ACC112 (cell line): Measurements from ENCODE around the gene GASK1A.
"Not testable (repeated sequence)": the region's sequence is repeated elsewhere in the genome, so short reads cannot be mapped to it uniquely, and the experiment has no call there.

Experiments used
- H2AFZ ChIP-seq: fragments of 200-600 bp; sonication (generic); one replicate; pipeline ENCODE4 v1.6.0; 2017; ENCODE audit warnings: antibody characterized with exemption, low read length; ENCODE audit not compliant: unreplicated experiment
- H3K27ac ChIP-seq: fragments of 200-600 bp; sonication (generic); 2 replicates; pipeline ENCODE4 v1.5.1; 2014; ENCODE audit warnings: low read depth, mild to moderate bottlenecking, antibody characterized with exemption, low read length, moderate library complexity
- H3K27me3 ChIP-seq: fragments of 200-600 bp; sonication (generic); 2 replicates; pipeline ENCODE4 v1.6.1; 2014; ENCODE audit warnings: mild to moderate bottlenecking, antibody characterized with exemption, low read length, moderate library complexity, mixed read lengths; ENCODE audit not compliant: insufficient read depth
- H3K36me3 ChIP-seq: fragments of 200-600 bp; sonication (generic); 2 replicates; pipeline ENCODE4 v1.6.1; 2016; ENCODE audit warnings: mild to moderate bottlenecking, antibody characterized with exemption, low read length, moderate library complexity, mixed read lengths; ENCODE audit not compliant: insufficient read depth
- H3K4me1 ChIP-seq: fragments of 200-600 bp; sonication (generic); one replicate; pipeline ENCODE4 v1.6.1; 2016; ENCODE audit warnings: low read length, mixed read lengths; ENCODE audit not compliant: insufficient read depth, unreplicated experiment, control insufficient read depth
- H3K4me3 ChIP-seq: fragments of 200-600 bp; sonication (generic); 2 replicates; pipeline ENCODE4 v1.5.1; 2014; ENCODE audit warnings: mild to moderate bottlenecking, low read depth, low read length
- H3K79me2 ChIP-seq: fragments of 200-600 bp; sonication (generic); one replicate; pipeline ENCODE4 v1.6.0; 2016; ENCODE audit warnings: low read length; ENCODE audit not compliant: control insufficient read depth, unreplicated experiment, insufficient read depth

The GASK1A gene

DNA sequence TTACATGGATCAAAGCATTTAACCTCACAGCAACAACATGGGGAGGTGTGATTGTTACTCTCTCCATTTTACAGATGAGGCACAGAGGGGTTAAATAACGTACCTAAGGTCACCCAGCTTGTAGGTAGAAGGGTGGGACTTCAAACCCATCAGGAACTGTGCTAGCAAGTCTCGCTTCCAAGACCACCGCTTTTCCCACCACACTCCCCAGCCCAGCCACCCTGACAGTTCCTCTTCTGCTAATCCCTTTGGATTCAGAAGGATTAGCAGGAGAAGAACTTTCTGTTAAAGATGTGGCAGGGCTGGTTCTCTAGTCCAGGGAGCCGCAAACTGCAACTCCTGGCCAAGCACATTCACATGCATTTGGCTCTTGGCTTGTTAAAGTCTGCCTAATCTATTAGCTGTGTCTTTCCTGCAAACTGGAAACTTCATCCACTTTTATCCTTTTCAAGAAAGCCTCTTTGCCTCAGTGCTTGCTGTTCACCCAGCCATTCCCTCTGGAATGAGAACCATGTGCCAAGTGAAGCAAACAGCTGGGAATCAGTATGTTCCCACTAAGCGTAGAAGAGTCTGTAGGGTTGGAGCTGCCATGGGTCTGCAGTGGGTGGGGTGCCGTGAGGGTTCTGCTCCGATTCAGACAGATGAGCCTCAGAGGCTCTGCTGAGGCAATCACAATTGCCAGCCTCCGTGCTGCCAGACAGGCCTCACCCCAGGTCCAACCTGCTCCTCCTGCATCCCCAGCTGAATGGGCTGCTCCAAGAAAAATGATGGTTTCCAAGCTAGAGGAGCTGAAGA is 82.2 kb downstream of the GASK1A start:
- Histone ChIP-seq H3K4me3 (no peak overlapping the region), H3K27me3 (peaks cover 13% of the 10 kb centered on the region), H3K27ac (no peak overlapping the region), H2AFZ (no peak overlapping the region), H3K36me3 (no peaks in the 10 kb centered on the region), H3K4me1 (no peaks in the 10 kb centered on the region), H3K79me2 (no peaks in the 10 kb centered on the region)

DNA sequence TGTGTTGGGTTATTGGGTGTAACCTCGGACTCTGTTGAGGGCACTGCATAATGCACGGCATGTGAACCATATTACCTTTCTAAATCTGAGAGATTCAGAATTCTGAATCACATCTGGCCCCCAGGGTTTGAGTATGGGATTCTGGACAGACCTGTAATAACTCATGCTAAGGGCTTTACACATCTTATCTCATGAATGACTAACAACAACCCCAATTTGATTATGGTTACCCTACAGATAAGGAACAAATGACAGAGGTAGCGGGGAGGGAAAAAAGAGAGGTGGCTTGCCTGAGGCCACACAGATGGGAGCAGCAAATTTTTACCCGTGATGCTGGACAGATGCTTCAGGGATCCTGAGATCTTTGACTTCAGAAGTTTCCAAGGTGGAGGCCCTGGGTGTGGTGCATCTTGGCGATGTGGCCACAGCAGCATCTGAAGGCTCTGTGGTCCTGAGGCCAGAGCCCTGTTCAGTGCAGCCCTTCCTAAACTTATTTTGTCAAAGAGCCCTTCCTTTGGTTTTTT is 83.0 kb downstream of the GASK1A start:
- H3K36me3 ChIP-seq, result no peaks in the 10 kb centered on the region
- peaks cover 13% of the 10 kb centered on the region for H3K27me3 ChIP-seq
- H3K4me1 ChIP-seq, result no peaks in the 10 kb centered on the region
- H2AFZ ChIP-seq, result no peak overlapping the region
- no peak overlapping the region for H3K27ac ChIP-seq
- H3K4me3 ChIP-seq, result no peak overlapping the region
- no peaks in the 10 kb centered on the region for H3K79me2 ChIP-seq

DNA sequence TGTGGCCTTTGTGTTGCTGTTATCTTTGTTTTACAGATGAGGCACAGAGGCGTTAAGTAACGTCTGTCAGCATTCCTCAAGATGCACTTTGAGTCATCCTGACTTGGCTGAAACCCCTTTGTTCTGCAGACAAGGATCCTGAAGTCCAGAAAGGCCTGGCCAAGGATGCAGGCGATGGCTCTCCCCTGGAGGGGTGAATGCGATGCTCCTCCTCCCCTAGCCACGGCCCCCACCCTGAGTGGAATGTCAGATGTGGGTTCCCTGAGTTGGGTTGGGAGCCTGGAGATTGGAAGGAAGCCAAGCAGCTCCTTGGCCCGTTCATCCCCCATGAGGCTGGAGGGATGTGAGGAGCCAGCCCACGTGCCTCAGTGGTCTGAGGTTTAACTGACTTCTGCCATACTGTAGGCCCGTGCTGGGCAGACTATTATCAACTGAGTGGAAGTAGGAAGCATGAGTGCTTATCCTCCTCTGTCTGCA is 83.5 kb downstream of the GASK1A start:
- no peaks in the 10 kb centered on the region for H3K79me2 ChIP-seq
- H3K27me3 ChIP-seq, result peaks cover 10% of the 10 kb centered on the region
- H3K36me3 ChIP-seq, result no peaks in the 10 kb centered on the region
- no peak overlapping the region for H3K4me3 ChIP-seq
- H3K4me1 ChIP-seq, result no peaks in the 10 kb centered on the region
- H3K27ac ChIP-seq, result no peak overlapping the region
- no peak overlapping the region for H2AFZ ChIP-seq

DNA sequence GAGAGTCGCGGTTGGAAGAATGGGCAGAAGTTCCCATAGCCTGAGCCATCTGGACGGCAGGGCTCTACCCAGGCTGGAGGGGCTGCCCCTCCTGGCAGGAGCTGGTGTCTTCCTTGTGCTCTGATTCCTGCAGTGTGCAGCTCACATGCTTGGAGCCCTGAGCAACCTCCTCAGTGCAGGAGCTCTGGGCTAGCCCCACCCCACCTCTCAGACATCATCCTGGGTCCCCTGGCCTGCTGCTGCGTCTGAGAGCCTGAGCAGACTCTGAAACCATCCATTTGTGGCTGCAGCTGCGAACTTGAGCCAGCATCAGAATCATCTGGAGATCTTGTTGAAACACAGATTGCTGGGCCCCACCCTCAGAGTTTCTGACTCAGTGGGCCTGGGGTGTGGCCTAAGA is 84.0 kb downstream of the GASK1A start:
- Histone ChIP-seq H3K79me2 (no peaks in the 10 kb centered on the region), H2AFZ (no peak overlapping the region), H3K4me3 (no peak overlapping the region), H3K27me3 (peaks cover 7% of the 10 kb centered on the region; the same call in 1 of the 2 replicates), H3K27ac (no peak overlapping the region), H3K4me1 (no peaks in the 10 kb centered on the region), H3K36me3 (no peaks in the 10 kb centered on the region)

DNA sequence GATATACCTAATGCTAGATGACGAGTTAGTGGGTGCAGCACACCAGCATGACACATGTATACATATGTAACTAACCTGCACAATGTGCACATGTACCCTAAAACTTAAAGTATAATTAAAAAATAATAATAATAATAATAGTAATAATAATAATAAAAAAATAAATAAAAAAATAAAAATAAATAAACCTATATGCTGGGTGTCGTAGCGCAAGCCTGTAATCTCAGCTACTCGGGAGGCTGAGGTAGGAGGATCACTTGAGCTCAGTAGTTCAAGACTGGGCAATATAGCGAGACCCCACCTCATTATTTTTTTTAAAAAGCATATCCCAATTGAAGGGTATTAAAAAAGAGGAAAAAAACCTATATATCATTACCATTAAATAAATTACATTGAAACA is 91.6 kb downstream of the GASK1A start:
- H3K36me3 ChIP-seq, H3K27ac ChIP-seq, H2AFZ ChIP-seq, H3K4me3 ChIP-seq, H3K4me1 ChIP-seq, H3K27me3 ChIP-seq, H3K79me2 ChIP-seq: not testable (repeated sequence)

DNA sequence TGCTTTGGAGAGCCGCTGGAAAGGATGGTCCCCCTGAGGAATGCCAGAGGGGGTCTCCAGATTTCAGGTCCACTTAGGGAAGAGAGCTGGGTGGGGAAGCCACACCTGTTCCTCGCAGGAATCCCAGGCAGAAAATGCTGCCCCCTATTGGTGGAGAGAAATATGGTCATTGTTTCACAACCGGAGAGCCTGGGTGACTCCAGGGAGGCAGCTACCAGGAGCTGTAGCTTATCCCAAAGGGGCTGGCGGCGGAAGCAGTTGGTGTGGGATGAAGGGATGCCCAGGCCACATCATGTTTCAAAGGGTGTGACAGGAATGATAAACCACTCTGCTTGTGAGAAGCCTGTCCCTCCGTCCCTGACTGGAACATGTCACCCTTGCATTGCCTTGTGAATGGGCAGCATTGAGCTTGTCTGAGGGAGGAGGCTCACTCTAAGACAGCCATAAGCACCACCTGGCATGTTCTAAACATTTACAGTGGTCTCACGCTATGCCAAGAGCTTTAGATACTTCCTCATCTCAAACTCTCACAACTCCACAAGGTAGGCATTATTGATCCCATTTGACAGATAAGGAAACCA is 92.3 kb downstream of the GASK1A start:
- Histone ChIP-seq H3K27ac (no peak overlapping the region), H3K27me3 (peaks cover 8% of the 10 kb centered on the region; the same call in 1 of the 2 replicates)

DNA sequence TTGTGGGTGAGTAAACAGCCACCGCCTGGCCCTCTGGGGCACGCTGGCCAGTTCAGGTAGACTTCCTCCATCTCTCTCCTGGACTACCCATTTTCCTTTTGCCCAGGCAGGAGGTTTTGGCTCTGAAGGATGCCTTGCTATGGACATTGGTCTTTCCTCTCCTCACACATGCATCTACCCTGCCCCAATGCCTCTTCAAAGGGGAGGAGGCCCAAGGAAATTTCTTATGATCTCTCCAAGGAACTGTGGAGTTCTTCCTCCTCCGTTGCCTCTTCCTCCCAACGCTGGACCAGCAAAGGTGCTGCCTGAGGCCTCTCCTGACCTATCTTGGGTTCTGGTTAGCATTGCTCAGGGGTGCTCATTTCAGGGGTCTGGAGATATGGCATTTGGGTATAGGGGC is 93.2 kb downstream of the GASK1A start:
- Histone ChIP-seq H3K36me3 (no peaks in the 10 kb centered on the region), H3K4me3 (no peak overlapping the region), H3K27ac (no peak overlapping the region), H3K79me2 (no peaks in the 10 kb centered on the region), H3K27me3 (peaks cover 8% of the 10 kb centered on the region; the same call in 1 of the 2 replicates), H3K4me1 (peaks cover 4% of the 10 kb centered on the region), H2AFZ (no peak overlapping the region)

More for the DNA sequence above, 92.3 kb downstream of the GASK1A start:
- peaks cover 2% of the 10 kb centered on the region for H3K4me1 ChIP-seq
- H3K4me3 ChIP-seq, result no peak overlapping the region
- H3K36me3 ChIP-seq, result no peaks in the 10 kb centered on the region
- H3K79me2 ChIP-seq, result no peaks in the 10 kb centered on the region
- H2AFZ ChIP-seq, result no peak overlapping the region

DNA sequence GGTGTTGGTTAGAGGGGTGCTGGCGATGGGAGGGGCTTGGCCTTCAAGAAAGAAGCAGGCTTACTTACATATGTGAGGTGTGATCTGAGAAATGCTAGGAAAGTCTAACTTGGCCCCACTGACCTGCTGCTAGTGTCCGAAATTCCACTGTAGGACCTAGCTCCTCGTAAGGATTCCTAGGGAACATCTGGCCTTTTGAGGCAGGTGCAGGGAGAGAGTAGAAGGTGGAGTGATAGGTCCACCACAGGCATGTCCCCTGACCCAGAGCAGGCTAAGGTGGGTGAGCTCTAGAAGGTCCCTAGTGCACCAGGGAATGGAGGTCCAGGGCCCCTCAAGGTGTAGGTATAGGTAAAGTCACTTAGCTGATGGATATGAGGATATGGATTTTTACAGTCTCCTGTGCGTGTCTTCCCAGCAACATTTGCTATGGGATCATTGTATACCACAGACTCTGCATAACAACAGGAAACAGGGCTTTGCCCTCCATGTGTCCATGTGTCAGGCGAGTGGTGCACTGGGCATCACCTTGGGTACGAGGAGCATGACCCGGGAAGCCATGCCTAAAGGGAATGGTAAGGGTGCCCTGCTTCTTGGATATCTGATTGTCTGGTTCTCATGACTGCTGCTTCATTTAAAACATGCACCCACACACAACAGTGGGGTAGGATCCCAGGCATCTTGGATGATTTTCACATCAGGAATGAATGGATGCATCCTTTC is 94.2 kb downstream of the GASK1A start:
- H3K36me3 ChIP-seq, result no peaks in the 10 kb centered on the region
- no peak overlapping the region for H2AFZ ChIP-seq
- H3K27me3 ChIP-seq, result peaks cover 8% of the 10 kb centered on the region; the same call in 1 of the 2 replicates
- H3K79me2 ChIP-seq, result no peaks in the 10 kb centered on the region
- no peak overlapping the region for H3K4me3 ChIP-seq
- H3K4me1 ChIP-seq, result peaks cover 4% of the 10 kb centered on the region
- H3K27ac ChIP-seq, result no peak overlapping the region

DNA sequence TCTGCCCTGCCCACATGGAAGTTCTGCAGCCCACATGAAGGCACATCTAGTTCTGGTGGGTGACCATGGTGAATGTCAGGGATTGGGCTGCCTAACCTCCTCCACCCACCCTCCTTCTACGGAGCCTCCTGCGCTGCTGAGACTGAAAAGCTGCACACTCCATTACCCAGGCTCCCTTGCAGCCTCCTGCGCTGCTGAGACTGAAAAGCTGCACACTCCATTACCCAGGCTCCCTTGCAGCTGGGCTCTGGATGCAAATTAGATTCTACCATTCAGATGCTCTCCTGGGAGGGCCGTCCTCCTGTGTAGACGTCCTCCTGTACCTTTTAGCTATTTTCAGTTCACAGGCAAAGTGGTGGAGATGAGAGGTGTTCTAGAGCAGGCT is 94.7 kb downstream of the GASK1A start:
- Histone ChIP-seq H3K79me2 (no peaks in the 10 kb centered on the region), H3K27ac (no peak overlapping the region), H3K36me3 (no peaks in the 10 kb centered on the region), H3K27me3 (peaks cover 8% of the 10 kb centered on the region; the same call in 1 of the 2 replicates), H2AFZ (no peak overlapping the region), H3K4me3 (no peak overlapping the region), H3K4me1 (peaks cover 4% of the 10 kb centered on the region)

DNA sequence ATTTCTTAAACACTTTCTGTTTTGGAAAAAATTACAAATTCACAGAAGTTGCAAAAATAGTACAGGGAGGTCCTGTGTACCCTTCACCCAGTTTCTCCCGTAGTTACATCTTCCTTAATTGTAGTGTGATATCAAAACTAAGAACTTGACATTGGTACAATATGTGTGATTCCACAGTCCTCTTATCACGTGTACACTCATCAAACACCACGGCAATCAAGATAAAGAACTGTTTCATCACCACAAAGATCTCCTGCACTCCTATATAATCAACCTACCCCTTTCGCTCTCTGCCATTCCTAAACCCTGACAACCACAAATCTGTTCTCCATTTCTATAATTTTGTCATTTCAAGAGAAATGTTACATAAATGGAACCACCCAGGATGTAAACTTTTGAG is 95.4 kb downstream of the GASK1A start:
- Histone ChIP-seq H3K36me3 (no peaks in the 10 kb centered on the region), H3K4me3 (no peak overlapping the region), H3K27ac (no peak overlapping the region), H3K4me1 (peaks cover 4% of the 10 kb centered on the region), H3K27me3 (peaks cover 8% of the 10 kb centered on the region; the same call in 1 of the 2 replicates), H2AFZ (no peak overlapping the region), H3K79me2 (no peaks in the 10 kb centered on the region)
